ENCODE results near the gene TLE2. TPM values are rescaled to one million over a fixed set of nuclear protein-coding genes. Genes with fewer than 3 reads are reported as not detected.

Gene TLE2
- total and polyA plus RNA-seq, 2 of the 4 experiments (the other 2 are of a cell fraction): under 0.01 to 0.41 TPM

- no peak overlapping the region for H4K5ac ChIP-seq (ENCODE audit: low read depth, low read length)
- 100% methylated on average over 1 of the region's 5 CpGs; no CpG with 5 or more reads in 1 of the 2 experiments for WGBS, 2 experiments (ENCODE audit: extremely low coverage in 2 of 2, insufficient read length in 1 of 2)
- in situ Hi-C loops (cut with MboI; ENCODE audit: low sequenced_read_pairs): loop anchor here (5.0 to 25.0 kb wide), 2 partner anchors 205 to 530 kb away; partner anchors contain the start of genes SMIM24 and SMIM44
These were observed 71.9 kb downstream of the TLE2 start for GRCh38 chr19:2957160-2957559.

More at GRCh38 chr19:2957160-2957559, 71.9 kb downstream of the TLE2 start:
- Histone ChIP-seq H4K91ac (ENCODE audit: insufficient read depth, low read depth, low read length) (no peak overlapping the region), H2AK5ac (ENCODE audit: low read depth, low read length) (no peak overlapping the region), H3K27ac (ENCODE audit: insufficient read depth, low read length) (no peak overlapping the region), H4K20me1 (ENCODE audit: insufficient read depth, low read length) (no peaks in the 10 kb centered on the region), H2AK9ac (replicated peaks; ENCODE audit: low read depth, low read length, poor library complexity) (no peak overlapping the region), H3K4me3 (ENCODE audit: insufficient read depth, low read depth, low read length) (no peak overlapping the region), H2BK15ac (ENCODE audit: low read depth, low read length) (no peak overlapping the region), H2BK120ac (ENCODE audit: low read depth, low read length) (no peak overlapping the region), H3K9me1 (ENCODE audit: insufficient read depth, low read length) (no peaks in the 10 kb centered on the region), H3K9ac (ENCODE audit: low read depth, low read length) (no peak overlapping the region), H3K4ac (ENCODE audit: low read depth, low read length) (no peak overlapping the region), H3K79me1 (ENCODE audit: low read depth in 1 of 2, low read length in 2 of 2) (no peaks in the 10 kb centered on the region), H3K23ac (ENCODE audit: low read depth, low read length) (no peak overlapping the region), H2BK20ac (ENCODE audit: low read depth, low read length) (no peak overlapping the region), H3K14ac (replicated peaks; ENCODE audit: low read depth, low read length) (no peak overlapping the region), H4K8ac (ENCODE audit: low read depth in 2 of 2, low read length in 2 of 2) (no peak overlapping the region), H3K36me3 (ENCODE audit: control insufficient read depth, insufficient read depth, low read length) (no peaks in the 10 kb centered on the region), H2BK5ac (ENCODE audit: low read depth, low read length, poor library complexity, severe bottlenecking) (no peak overlapping the region), H3K56ac (ENCODE audit: extremely low read depth, insufficient read depth, low read length) (no peak overlapping the region), H3K27me3 (ENCODE audit: control insufficient read depth, insufficient read depth, low read length) (peaks cover 3% of the 10 kb centered on the region), H3K9me3 (ENCODE audit: control insufficient read depth, insufficient read depth, low read length) (no peaks in the 10 kb centered on the region), H2AFZ (replicated peaks; ENCODE audit: low read length, poor library complexity) (no peak overlapping the region), H3K18ac (ENCODE audit: low read depth, low read length) (no peak overlapping the region), H3K4me2 (ENCODE audit: low read depth, low read length) (no peak overlapping the region), H3K4me1 (ENCODE audit: control insufficient read depth, insufficient read depth, low read length) (no peaks in the 10 kb centered on the region)
- DNase-seq (no peak), ATAC-seq (ENCODE audit: low read depth) (no peak)
- BruUV-seq (replicated peaks): no TSS peak
- TF ChIP-seq MAFK (IDR thresholded peaks at IDR 0.05; ENCODE audit: low read depth, low read length): no peak
- TF ChIP-seq CHD1 (IDR thresholded peaks at IDR 0.05; ENCODE audit: low read depth, low read length): no peak
- no peak for TF ChIP-seq ELK1 (IDR thresholded peaks at IDR 0.05; ENCODE audit: borderline replicate concordance, low read depth, low read length)
- no peak for TF ChIP-seq CTCF (conservative IDR thresholded peaks at IDR 0.05; ENCODE audit: low read depth, low read length)
- TF ChIP-seq MXI1 (IDR thresholded peaks at IDR 0.05; ENCODE audit: borderline replicate concordance, low read depth, low read length): no peak
- no peak for TF ChIP-seq SMC3 (IDR thresholded peaks at IDR 0.05; ENCODE audit: low read depth, low read length)
- no peak for TF ChIP-seq RFX5 (IDR thresholded peaks at IDR 0.05; ENCODE audit: low read depth, low read length)
- TF ChIP-seq USF2 (IDR thresholded peaks at IDR 0.05; ENCODE audit: low read depth, low read length): no peak
- TF ChIP-seq FOS (IDR thresholded peaks at IDR 0.05; ENCODE audit: low read depth, low read length): no peak
- no peak for TF ChIP-seq POLR2A (IDR thresholded peaks at IDR 0.05; ENCODE audit: low read depth, low read length)
- TF ChIP-seq MAZ (IDR thresholded peaks at IDR 0.05; ENCODE audit: borderline replicate concordance, low read depth, low read length): no peak
- TF ChIP-seq RCOR1 (IDR thresholded peaks at IDR 0.05; ENCODE audit: insufficient replicate concordance, low read length): no peak
- no peak for TF ChIP-seq NFE2L2 (IDR thresholded peaks at IDR 0.05; ENCODE audit: low read depth, low read length)
- TF ChIP-seq RAD21 (IDR thresholded peaks at IDR 0.05; ENCODE audit: low read length): no peak
- TF ChIP-seq BHLHE40 (IDR thresholded peaks at IDR 0.05; ENCODE audit: low read depth, low read length): no peak
- TF ChIP-seq CEBPB (IDR thresholded peaks at IDR 0.05; ENCODE audit: low read depth, low read length): no peak
- intact Hi-C loops (cut with micrococcal nuclease): no loop called here
- CTCF ChIA-PET: no interaction called here
- POLR2A ChIA-PET (ENCODE audit: unreplicated experiment): no interaction called here
- dilution Hi-C loops (cut with HindIII; ENCODE audit: low sequenced_read_pairs, unreplicated experiment): no loop called here
